Stimulated activated CD4-positive, alpha-beta T cell treated with anti-CD3 and anti-CD28 coated beads, Interleukin-1b, Interleukin-23, amount 100 ng/mL, for 1 hour (primary cell): ENCODE results near the gene CEP170.
"Not testable (repeated sequence)": the region's sequence is repeated elsewhere in the genome, so short reads cannot be mapped to it uniquely, and the experiment has no call there.

Source experiments
- DNase-seq, 2 donors: peaks; one replicate each; pipeline ENCODE4 v3.0.0-alpha.2; 2020; ENCODE audit warnings: low read depth in 2 of 2

The CEP170 gene

DNA sequence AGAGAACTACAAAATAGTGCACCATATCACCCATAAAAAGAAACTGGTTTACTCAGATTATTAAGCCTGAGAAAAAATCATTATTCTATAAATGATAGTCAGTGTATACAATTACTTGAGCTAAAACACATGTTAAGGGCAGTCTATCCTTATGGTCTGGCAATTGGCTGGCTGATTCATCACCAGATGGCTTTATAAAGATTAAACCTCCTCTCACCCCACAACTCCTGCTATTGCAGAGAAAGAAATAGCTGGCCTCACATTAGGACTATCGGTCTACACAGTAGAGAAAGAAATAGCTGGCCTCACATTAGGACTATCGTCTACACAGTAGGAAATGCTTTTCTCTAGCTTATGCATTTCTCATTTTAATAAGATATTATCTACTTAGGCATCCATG lies 21.2 kb downstream of the CEP170 start:
- DNase-seq: no peak

DNA sequence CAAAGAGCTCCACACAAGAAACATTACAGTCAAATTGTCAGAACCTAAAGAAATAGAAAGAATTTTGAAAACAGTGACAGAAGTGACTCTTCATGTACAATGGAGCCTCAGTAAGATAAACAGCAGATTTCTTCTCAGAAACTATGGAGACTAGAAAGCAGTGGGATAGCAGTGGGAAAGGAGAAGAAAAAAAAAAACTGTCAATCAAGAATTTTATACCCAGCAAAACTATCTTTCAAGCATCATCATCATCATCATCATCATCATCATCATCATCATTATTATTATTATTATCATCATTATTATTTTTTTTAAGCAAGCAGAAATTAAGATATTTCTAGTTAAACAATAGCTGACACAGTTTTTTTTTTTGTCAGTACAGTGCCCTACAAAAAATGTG lies 24.2 kb downstream of the CEP170 start:
- no peak for DNase-seq

DNA sequence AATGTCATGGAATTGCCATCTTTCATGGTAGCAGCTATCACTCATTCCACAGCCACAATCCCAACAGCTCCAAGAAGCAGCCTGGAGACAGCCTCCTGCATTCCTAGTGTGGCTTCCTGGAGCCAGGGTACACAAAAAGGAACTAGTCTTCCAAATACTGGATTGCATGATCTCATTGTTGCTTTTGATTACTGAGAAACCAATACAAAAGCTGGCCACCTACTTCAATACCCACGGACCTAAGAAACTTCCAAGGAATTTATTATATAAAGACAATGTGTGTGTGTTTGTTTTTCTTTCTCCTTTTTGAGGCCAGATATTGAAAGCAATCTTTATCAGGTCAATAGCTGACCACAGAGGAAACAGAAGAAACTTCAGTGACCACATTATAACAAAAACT lies 25.6 kb downstream of the CEP170 start:
- DNase-seq: no peak

DNA sequence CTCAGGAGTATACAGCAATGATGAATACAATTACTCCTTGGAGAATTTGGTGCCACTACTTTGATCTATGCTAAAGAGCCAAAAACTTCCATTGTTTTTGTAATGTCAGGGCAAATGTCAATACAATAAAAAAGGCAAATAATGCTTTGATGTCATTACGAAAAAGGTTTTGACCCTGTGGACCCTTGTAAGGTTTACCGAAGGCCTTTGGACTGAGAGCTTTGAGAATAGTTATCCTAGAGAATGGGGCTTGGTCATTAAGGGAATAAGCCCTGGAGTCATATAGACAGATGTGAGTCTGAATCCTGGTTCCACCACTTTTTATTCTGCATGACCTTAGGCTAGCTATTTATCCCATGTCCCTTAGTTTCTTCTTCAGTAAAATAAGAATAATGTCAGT lies 27.5 kb downstream of the CEP170 start:
- DNase-seq: no peak

DNA sequence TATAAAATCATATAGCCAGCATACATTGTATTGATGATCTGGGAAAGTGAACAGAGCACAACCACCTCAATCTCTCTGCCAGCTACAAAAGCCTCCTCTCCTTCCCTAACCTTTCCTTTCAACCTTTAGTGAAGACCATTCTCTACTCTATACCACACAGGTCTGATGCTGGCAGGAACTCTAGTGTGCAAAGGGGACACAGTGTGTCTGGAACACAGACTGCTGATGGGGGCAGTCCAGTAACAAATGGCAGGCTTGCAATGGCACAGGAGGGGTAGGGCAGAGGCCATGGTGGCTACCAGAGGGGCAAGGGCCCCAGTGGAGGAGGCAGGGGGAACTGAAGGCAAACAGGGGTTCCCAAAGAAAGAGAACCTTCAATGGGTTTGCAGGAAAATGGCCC lies 37.0 kb downstream of the CEP170 start:
- DNase-seq: no peak

DNA sequence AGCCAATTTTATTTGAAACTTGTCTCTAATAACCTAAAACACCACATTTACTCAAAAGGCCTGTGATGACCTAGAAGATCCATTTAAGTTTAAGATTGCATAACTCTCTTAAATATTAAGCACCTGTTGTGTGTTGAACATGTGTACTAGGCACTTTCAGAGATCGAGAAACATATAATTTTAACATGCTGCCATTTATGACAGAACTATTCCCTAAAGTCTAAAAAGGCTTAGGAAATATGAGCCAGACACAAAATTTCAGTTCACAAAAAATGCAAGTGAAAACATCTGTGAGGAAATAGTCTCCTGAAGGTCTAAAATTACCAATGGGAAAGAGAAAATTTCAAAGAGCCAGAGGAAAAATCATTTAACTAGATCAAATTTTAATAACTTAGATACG lies 37.7 kb downstream of the CEP170 start:
- no peak for DNase-seq

DNA sequence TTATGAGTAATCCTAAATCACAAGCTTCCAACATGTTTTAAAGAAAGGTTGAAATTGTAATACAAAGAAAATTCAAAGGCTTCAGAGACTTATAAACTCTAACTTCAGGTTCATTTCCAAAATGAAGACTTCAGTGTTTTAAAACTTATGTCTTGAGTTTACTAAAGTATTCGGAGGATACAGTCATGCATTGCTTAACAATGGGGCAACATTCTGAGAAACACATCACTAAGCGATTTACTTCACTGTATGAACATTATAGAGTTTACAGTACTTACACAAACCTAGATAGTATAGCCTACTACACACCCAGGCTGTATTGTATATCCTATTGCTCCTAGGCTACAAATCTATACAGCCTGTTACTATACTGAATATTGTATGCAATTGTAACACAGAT lies 38.3 kb downstream of the CEP170 start:
- no peak for DNase-seq

DNA sequence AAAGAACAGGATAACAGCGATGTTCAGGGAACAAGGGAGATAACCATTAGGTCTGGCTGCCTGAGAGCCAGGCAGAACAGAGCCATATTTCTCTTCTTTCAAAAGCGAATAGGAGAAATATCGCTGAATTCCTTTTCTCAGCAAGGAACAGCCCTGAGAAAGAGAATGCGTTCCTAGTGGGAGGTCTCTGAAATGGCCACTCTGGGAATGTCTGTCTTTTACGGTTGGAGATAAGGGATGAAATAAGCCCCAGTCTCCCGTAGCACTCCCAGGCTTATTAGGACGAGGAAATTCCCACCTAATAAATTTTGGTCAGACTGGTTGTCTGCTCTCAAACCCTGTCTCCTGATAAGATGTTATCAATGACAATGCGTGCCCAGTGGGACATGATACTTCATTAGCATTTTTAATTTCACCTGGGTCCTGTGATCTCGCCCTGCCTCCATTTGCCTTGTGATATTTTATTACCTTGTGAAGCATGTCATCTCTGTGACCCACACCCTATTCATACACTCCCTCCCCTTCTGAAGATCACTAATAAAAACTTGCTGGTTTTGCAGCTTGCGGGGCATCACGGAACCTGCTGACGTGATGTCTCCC lies 39.7 kb downstream of the CEP170 start:
- DNase-seq: not testable (repeated sequence)

DNA sequence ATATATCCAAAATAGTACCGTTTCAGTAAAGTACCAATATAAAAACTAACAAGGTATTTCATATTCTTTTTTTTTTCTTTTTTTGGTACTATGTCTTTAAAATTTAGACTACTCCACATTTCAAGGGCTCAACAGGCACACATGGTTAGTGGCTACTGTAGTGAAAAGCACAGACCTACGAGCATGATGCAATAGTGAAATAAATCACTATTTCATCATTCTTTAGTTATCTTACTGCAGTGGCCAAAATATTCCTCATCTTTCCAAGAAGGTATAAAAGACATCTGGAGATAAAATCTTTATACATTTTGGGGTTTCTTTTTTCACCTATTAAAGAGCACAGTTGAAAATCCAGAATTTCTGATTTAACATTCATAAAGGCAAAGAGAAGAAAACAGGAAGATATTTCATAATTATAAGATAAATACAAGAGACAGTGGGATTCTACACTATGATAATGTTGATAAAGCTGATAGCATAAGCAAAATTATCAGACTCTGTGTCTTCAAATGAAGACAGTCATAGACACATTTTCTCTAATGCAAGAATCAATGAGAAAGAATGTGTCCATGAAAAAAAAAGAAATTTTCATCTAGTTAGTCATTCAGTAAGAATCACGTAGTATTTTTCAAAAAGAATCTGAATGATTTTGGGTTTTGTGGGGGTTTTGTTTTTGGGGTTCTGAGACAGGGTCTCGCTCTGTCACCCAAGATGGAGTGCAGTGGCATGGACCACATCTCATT lies 41.9 kb downstream of the CEP170 start:
- no peak for DNase-seq

DNA sequence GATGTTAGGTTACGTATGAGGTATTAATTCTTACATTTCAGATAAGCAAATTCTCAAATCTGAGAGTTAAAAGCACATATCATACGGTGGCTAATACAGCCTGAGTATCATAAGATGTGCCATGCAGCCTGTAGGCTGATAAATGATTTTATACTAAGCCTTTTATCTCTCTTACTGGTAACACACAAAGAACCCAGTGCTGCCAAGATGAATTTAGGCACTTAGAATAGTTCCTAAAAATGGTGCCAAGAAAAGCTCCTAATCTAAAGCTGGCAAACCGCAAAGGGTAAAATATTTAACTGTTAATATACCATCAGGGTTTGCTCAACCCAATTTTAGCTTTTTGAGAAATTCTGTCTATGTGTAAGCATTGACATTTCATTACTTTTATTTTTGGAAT lies 43.1 kb downstream of the CEP170 start:
- DNase-seq: not testable (repeated sequence)

DNA sequence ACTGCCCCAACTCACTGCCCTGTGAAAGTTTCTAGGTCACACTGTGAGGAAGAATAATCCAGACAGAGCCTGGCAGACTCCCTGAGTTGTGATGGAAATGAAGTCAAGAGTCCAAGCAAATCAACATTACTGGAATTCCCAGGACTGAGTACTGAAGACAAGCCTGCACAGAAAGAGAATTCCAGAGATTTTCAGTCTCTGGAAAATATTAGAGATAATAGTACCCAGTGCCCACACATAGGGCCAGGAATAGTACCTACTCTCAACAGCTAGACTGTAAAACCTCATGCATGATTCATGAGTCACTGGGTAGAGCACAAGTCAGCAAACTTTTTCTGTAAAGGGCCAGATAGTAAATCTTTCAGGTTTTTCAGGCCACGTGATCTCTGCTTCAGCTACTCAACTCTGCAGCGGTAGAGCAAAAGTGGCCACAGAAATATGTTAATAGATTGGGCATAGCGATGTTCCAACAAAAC lies 50.0 kb downstream of the CEP170 start:
- DNase-seq: not testable (repeated sequence)

DNA sequence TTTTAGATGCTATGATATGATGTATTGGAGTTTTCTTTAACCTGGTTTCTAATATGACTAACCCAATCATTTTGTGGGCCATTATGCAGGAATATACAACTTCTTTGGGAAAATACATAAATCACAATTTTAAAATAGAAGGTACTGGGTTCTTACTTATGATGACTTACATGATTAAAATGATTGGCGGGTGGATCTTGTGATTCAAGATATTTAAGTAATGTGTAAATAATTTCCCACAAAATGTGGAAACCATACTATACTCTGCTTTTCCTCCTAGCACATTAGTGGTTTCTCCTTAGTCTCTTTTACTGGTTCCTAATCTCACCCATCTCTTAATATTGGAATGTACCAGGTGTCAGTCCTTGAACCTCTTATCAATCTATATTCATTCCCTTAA lies 50.7 kb downstream of the CEP170 start:
- DNase-seq: not testable (repeated sequence)

DNA sequence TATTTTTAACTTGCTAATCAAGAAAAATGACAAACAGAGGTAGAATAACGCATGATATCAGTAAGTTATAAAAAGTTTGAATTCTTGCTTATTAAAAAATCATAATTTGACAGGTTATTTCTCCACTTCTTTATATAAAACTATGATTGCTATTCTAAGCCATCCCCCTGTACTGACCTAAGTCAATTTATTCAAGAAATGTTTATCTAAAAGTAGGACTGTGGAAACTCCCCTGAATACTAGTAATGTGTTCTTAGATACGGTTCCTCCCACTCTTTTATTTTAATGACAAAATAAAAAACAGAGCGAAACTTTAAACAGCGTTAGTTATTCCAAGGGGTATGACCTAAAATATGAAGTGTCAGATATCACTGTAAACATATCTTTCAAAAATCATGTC lies 51.9 kb downstream of the CEP170 start:
- not testable (repeated sequence) for DNase-seq

DNA sequence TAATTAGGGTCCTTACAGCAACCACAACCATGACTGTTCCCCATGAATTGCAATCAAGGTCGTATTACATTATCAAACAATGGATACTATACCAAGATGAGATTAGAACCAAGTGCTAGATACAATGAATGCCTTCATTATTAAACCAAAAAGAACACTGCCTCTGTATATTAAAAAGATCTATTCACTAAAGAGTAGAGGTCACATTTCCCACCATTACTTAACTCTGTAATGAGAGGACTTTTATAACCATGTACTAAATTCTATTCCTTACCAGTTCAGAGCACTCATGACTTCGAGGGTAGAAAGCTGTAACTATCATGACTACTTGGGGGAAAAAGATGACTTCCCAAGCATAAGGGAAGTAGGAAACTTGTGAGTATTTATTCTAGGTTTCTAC lies 53.8 kb downstream of the CEP170 start:
- not testable (repeated sequence) for DNase-seq

DNA sequence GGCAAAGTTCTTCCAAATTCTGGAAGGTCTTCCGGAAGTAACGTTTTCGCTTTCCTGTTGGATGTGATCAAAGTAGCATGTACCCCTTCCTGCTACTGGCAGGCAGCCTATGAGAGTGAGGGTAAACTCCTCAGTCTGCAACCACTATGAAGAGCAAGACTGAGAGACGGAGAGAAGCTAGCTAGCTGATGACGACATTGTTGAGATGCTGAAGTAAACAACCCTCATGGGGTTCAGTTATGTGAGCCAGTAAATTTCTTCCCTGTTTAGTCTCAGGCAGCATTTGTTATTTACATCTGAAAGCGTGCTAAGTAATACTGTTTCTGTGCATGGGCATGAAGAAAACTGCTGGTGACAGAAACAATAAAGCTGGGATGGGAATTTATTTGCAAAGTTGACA lies 57.6 kb downstream of the CEP170 start:
- not testable (repeated sequence) for DNase-seq

DNA sequence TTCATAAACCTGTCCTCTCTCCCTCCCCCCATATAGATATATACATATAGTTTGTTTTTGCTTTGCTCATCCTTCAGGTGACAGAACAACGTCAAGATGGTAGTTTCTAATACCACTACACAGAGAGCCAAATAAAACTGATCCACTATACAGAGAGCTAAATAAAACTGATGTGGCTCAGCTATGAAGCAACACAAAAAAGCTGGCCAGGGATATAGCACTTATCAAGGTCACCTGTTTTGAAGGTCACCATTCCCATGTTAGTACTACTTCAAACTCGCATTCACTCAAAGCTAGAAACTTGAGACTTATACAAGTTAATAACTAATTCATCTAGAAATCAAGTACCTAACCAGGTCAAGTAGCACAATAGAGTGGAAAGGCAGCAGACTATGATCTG lies 61.8 kb downstream of the CEP170 start:
- not testable (repeated sequence) for DNase-seq

DNA sequence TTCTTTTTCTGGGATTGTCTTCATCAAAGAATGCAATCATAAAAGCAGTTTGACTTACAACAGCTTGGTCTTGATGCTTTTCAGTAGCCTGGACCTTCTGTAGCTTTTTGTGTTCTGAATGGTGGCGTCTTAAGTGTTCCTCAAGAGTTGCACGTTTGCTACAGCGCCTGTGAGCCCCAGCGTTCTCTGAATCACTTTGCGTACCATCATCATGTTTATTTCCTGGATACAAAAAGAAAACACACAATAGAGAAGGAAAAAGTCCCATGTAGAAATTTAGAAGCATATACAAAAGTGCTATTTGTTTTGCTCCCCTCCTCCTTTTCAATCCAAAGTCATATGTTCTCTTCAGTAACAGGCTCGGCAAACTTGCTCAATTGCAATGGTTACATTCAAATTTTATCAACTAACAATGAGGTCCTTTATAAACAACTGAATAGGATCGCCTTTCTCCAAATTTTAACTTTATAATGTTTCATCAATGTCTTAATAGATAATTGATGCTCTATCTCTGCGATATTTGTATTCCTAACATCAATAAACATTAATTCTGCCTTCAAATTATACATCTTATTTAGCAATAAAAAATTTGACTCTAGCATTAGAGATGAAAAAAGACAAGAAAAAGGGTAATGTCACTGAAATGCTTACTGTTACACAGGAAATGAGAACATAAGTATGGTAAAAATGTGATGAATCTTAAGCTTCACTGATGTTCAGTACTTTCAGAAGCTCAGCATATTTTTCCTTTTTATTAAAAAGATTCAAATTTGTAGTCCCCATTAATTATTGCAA lies 68.7 kb downstream of the CEP170 start:
- not testable (repeated sequence) for DNase-seq

DNA sequence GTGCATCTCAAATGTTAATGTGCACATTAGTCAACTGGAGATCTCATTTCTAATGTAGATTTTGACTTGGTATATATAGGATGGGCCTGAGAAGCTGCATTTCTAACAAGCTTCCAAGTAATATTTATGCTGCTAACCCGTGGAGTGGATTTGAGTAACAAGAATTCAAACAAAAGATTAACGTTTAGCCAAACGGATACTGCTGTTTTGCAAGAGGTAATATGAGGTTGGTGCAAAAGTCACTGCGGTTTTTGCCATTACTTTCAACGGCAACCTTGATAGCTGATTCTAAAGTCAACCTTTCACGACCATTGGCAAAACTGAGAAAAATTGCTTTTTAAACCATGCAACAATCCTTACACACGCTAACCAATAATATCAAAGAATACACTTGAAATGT lies 70.3 kb downstream of the CEP170 start:
- not testable (repeated sequence) for DNase-seq

DNA sequence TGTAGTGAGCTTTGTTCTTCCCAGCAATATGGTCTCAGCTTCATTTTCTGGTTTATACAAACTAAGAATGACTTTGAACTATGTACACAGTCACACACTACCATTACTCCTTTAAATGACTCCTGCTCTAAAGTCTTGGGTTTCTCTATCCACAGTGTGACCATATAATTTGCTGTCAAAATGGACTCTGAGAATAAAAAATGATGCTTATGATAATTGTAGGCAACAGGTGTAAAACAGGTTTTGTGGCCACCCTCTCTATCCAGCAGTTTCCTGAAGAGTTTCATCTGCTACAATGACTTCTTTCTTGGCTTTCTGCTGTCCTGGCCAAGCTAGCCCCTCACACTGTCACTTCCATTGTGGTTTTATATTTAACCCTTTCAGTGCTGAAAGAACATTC lies 71.4 kb downstream of the CEP170 start:
- DNase-seq: not testable (repeated sequence)

DNA sequence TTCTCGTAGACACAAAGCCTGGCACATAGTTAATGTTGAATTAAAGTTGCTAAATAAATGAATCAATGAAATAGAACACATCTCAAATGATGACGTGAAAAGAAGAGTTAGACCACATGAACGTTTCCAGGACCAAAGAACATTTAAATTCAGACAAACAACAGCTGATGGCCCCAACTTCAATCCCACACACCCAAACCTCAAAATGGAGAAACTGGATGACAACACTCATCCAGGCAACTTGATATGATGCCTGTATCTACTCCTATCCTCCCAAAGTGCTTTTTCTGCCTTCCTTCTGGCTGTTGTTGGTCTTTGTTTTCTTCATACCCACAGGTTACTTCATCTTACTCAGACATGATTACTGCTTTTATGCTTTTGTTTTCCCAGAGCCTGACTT lies 71.9 kb downstream of the CEP170 start:
- not testable (repeated sequence) for DNase-seq

DNA sequence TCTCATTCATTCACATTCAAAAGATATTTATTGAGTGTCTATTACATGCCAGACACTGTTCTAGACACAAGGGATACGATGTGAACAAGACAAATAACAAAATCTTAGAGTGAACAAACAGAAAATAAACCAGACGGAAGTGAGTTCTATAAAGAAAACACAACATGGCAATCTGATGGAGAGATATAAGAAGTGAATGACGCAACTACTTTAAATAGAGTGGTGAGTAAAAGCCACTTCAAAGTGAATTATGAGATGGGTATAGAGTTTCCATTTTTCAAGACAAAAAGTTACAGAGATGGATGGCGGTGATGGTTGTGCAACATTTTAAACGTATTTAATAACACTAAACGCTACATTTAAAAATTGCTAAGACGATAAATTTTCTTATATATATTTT lies 75.4 kb downstream of the CEP170 start:
- DNase-seq: no peak

DNA sequence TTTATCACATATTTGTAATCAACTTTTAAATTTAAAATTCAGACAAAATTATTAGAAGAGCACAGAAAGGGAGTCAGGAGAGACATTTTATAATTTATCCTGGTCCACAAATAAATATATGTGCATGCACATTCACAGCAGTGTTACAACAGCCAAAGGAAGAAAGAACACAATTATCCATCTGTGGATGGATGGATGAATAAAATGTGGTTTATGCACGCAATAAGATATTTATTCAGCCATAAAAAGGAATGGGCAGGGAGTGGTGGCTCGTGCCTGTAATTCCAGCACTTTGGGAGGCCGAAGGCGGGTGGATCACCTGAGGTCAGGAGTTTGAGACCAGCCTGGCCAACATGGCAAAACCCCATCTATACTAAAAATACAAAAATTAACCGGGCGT lies 77.3 kb downstream of the CEP170 start:
- not testable (repeated sequence) for DNase-seq
